Measurements from ENCODE around the gene NPAS3.
A peak's percentile ranks its signal among the peaks of the same experiment; 100 is the strongest.

The NPAS3 gene

GRCh38 chr14:33515441-33515840 lies 576.8 kb downstream of the NPAS3 start:
- H3K27ac ChIP-seq (ENCODE audit: extremely low read depth, low read depth, low read length) = no peak overlapping the region
- CTCF ChIA-PET = no interaction called here
- POLR2A ChIA-PET = no interaction called here

GRCh38 chr14:33515899-33516298 lies 577.2 kb downstream of the NPAS3 start:
- CTCF ChIA-PET = no interaction called here
- Histone ChIP-seq H3K9me3 (ENCODE audit: control insufficient read depth, insufficient read depth, low read depth, low read length) (no peaks in the 10 kb centered on the region), H3K36me3 (ENCODE audit: control insufficient read depth in 2 of 2, insufficient read depth in 1 of 2, low read length in 2 of 2) (no peaks in the 10 kb centered on the region), H3K27ac (ENCODE audit: extremely low read depth, low read depth, low read length) (no peak overlapping the region), H3K4me1 (ENCODE audit: control insufficient read depth, insufficient read depth, low read length) (peaks cover 2% of the 10 kb centered on the region; the same call in 1 of the 2 replicates), H3K4me3 (ENCODE audit: low read depth, low read length) (no peak overlapping the region)
- POLR2A ChIA-PET = interaction anchor here (0.6 kb wide), 1 partner anchor 14 kb away, joined by 3 read pairs; no protein-coding TSS in a partner anchor
- TF ChIP-seq ZNF830 (tag by site-specific recombination; IDR thresholded peaks at IDR 0.05; ENCODE audit: low read depth) (no peak), ZNF266 (tag by site-specific recombination; IDR thresholded peaks at IDR 0.05; ENCODE audit: low read depth) (no peak), ZNF366 (tag by site-specific recombination; conservative IDR thresholded peaks at IDR 0.05) (no peak), ZNF48 (tag by site-specific recombination; IDR thresholded peaks at IDR 0.05) (no peak)

More at GRCh38 chr14:33515441-33515840, 576.8 kb downstream of the NPAS3 start:
- Histone ChIP-seq H3K9me3 (ENCODE audit: control insufficient read depth, insufficient read depth, low read depth, low read length) (no peaks in the 10 kb centered on the region), H3K4me1 (ENCODE audit: control insufficient read depth, insufficient read depth, low read length) (peaks cover 2% of the 10 kb centered on the region; the same call in 1 of the 2 replicates), H3K36me3 (ENCODE audit: control insufficient read depth in 2 of 2, insufficient read depth in 1 of 2, low read length in 2 of 2) (no peaks in the 10 kb centered on the region), H3K4me3 (ENCODE audit: low read depth, low read length) (no peak overlapping the region)
- no peak for TF ChIP-seq ZNF132 (tag by site-specific recombination; IDR thresholded peaks at IDR 0.05; ENCODE audit: borderline replicate concordance)

GRCh38 chr14:33516898-33517436 lies 578.3 kb downstream of the NPAS3 start:
- TF ChIP-seq ZNF416 (tag by site-specific recombination; IDR thresholded peaks at IDR 0.05) (no peak), ZNF701 (tag by site-specific recombination; IDR thresholded peaks at IDR 0.05) (no peak), TRIM28 (IDR thresholded peaks at IDR 0.05; ENCODE audit: borderline replicate concordance, low read length) (0 out of 2 replicates have a peak, but pooled peaks have one; percentile 35), ZNF785 (tag by site-specific recombination; IDR thresholded peaks at IDR 0.05) (no peak), GLIS1 (tag by site-specific recombination; IDR thresholded peaks at IDR 0.05) (no peak), YY2 (tag by site-specific recombination; IDR thresholded peaks at IDR 0.05) (no peak), SETDB1 (IDR thresholded peaks at IDR 0.05; ENCODE audit: insufficient read length, low read length) (peak; percentile 78)
- peaks cover 2% of the 10 kb centered on the region; the same call in 1 of the 2 replicates for H3K4me1 ChIP-seq (ENCODE audit: control insufficient read depth, insufficient read depth, low read length)
- H3K27ac ChIP-seq (ENCODE audit: extremely low read depth, low read depth, low read length) = no peak overlapping the region
- no peaks in the 10 kb centered on the region for H3K36me3 ChIP-seq (ENCODE audit: control insufficient read depth in 2 of 2, insufficient read depth in 1 of 2, low read length in 2 of 2)
- ChIA-PET CTCF (no interaction called here), POLR2A (no interaction called here)
- H3K9me3 ChIP-seq (ENCODE audit: control insufficient read depth, insufficient read depth, low read depth, low read length) = no peaks in the 10 kb centered on the region
- no peak overlapping the region for H3K4me3 ChIP-seq (ENCODE audit: low read depth, low read length)

GRCh38 chr14:33521192-33521591 lies 582.5 kb downstream of the NPAS3 start:
- ChIA-PET CTCF (no interaction called here), POLR2A (no interaction called here)
- H3K27ac ChIP-seq (ENCODE audit: extremely low read depth, low read depth, low read length) = no peak overlapping the region
- no peaks in the 10 kb centered on the region for H3K9me3 ChIP-seq (ENCODE audit: control insufficient read depth, insufficient read depth, low read depth, low read length)
- H3K4me1 ChIP-seq (ENCODE audit: control insufficient read depth, insufficient read depth, low read length) = peaks cover 2% of the 10 kb centered on the region; the same call in 1 of the 2 replicates
- no peak for TF ChIP-seq PRDM10 (tag by site-specific recombination; IDR thresholded peaks at IDR 0.05)
- TF ChIP-seq CTCF (tag by site-specific recombination; IDR thresholded peaks at IDR 0.05) = no peak
- TF ChIP-seq ZBTB1 (tag by site-specific recombination; IDR thresholded peaks at IDR 0.05) = no peak
- no peak for TF ChIP-seq ZNF211 (tag by site-specific recombination; IDR thresholded peaks at IDR 0.05; ENCODE audit: low read depth)
- no peak for TF ChIP-seq ZNF830 (tag by site-specific recombination; IDR thresholded peaks at IDR 0.05; ENCODE audit: low read depth)
- no peak for TF ChIP-seq ZSCAN16 (tag by site-specific recombination; IDR thresholded peaks at IDR 0.05)
- TF ChIP-seq ZNF140 (tag by site-specific recombination; IDR thresholded peaks at IDR 0.05) = no peak
- TF ChIP-seq ZNF645 (tag by site-specific recombination; IDR thresholded peaks at IDR 0.05) = no peak
- TF ChIP-seq INSM2 (tag by site-specific recombination; IDR thresholded peaks at IDR 0.05) = no peak
- no peak for TF ChIP-seq ZNF366 (tag by site-specific recombination; conservative IDR thresholded peaks at IDR 0.05)
- TF ChIP-seq ZFP37 (tag by site-specific recombination; IDR thresholded peaks at IDR 0.05) = no peak
- H3K4me3 ChIP-seq (ENCODE audit: low read depth, low read length) = no peak overlapping the region
- H3K36me3 ChIP-seq (ENCODE audit: control insufficient read depth in 2 of 2, insufficient read depth in 1 of 2, low read length in 2 of 2) = no peaks in the 10 kb centered on the region
